RKO (cell line): Measurements from ENCODE around the gene KCNN4.
"Not testable (repeated sequence)": the region's sequence is repeated elsewhere in the genome, so short reads cannot be mapped to it uniquely, and the experiment has no call there.

Source experiments
- DNase-seq: peaks from one replicate; pipeline ENCODE4 v3.0.0-alpha.2; 2016; ENCODE audit warnings: low spot score

The KCNN4 gene

DNA sequence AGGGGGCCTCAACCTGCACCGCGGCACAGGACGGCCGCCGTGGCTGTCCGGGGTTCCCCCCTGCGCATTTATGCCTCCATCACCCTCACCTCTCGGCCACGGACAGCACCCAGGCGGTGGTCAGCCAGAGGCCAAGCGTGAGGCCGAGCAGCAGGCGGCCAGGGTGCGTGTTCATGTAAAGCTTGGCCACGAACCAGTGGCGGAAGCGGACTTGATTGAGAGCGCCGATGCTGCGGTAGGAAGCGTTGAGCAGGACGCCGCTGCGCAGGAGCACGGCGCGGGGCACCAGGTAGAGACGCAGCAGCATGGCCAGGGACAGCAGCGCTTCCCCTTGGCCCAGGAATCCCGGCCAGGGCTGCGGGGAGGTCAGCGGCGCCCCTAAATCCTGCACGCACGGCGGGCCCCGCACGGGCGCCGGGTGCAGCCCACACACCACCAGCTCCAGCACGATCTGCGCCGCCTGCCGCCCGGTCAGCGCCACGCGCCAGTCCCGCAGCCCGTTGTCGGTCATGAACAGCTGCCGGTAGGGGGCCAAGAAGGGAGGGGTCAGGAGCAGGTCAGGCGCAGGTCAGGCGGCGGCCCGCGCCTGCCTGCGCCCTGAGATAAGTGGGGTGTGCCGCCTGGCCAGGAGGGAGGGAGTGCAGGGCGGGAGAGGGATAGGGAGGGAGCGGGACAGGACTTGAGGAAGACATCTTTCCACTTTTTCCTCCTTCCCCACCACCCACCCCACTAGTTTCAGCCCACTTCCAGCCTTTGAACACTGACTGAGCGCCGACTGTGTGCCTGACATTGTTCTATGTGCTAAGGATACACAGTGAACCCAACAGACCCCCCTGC lies 6.5 kb downstream of the KCNN4 start:
- no peak for DNase-seq

- no peak for DNase-seq
Observed at GRCh38 chr19:43773725-43774102, 7.1 kb downstream of the KCNN4 start.

DNA sequence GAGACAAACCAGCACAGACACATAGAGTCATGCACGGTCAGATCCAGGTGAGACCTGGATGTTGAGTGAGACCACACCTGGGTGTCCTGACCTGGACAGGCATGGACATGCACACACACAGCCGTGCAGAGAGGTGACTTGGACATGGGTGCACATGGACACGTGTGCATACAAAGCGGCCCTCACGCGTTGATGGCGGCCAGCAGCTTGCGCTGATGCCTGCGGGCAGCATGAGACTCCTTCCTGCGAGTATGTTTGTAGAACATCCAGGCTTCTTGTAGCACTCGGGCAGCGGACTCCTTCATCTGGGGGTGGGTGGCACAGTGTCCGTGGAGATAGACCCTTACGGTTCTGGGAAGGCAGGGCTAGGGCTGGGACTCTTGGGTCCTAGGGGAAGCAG lies 11.5 kb downstream of the KCNN4 start:
- no peak for DNase-seq

- no peak for DNase-seq
Observed at GRCh38 chr19:43768273-43769050, 12.3 kb downstream of the KCNN4 start.

DNA sequence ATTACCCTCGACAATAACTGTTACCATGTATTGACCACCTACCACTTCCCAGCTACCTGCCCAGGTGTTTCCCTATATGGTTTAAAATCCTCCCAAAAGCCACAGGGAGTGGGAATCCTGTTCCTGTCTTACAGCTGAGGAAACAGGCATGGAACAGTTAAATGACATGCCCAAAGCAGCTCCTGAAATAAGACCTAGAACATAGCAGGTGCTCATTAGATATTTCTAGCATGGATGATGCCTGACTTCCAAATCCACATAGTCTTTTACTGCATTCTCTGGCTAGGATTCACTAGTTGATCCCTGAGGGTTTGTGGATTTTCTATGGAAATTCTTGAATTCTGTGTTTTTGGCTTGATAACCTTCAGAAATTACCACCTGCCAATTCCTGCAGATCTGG lies 13.0 kb downstream of the KCNN4 start:
- DNase-seq, result no peak

- DNase-seq, result no peak
Observed at GRCh38 chr19:43767316-43767715, 13.5 kb downstream of the KCNN4 start.

- no peak for DNase-seq
Observed at GRCh38 chr19:43766755-43767043, 14.1 kb downstream of the KCNN4 start.

DNA sequence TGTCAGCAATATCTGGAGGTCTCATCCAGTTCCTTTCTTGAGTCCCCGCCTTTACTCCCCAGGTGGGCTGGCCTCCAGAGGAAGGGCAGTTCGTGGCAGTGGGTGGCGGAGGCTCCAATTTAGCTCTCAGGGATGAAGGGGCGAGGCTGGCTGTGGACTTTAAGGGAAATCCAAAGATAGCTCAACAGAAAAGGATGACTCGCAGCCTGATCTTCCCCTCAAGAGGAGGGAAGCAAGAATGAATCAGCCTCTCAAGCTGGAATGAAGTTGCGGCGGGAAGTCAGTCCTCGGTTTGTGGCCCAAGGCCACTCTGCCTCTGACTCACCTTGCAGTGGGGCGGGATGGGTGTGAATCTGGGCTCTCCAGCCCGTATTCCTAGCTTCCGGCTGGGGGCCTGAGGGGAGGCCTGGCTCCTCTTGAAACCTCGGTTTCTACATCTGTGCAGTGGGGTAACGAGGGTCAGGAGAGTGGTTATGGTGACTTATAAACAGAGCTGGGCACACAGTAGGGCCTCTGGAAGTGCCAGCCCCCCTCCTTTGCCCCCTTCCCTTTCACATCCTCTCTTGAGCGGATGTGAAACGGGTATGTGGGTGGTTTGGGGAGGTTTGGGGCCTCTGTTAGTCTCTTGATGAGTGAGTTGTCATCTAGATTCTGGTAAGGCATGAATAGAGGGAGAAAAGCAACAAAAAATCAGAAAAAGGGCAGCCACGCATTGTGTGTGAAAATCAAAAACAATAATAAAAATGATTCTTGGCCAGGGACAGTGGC lies 15.5 kb downstream of the KCNN4 start:
- peak; percentile 99 for DNase-seq

DNA sequence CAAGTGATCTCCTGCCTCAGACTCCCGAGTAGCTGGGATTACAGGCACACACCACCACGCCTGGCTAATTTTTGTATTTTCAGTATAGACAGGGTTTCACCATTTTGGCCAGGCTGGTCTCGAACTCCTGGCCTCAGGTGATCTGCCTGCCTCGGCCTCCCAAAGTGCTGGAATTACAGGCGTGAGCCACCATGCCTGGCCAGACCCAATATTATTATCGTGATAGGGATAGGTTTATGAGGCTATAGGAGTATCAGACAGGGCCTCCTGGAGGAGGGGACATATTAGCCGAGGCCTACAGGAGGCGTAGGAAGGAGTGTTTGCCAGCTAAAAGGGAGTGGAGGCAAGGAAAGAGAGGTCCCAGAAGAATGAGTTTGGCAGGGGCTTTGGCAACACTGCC lies 16.1 kb downstream of the KCNN4 start:
- DNase-seq, result not testable (repeated sequence)

GRCh38 chr19:43763473-43763939 lies 17.3 kb downstream of the KCNN4 start:
- peak; percentile 54 for DNase-seq

- no peak for DNase-seq
Observed at GRCh38 chr19:43762814-43763213, 18.0 kb downstream of the KCNN4 start.

DNA sequence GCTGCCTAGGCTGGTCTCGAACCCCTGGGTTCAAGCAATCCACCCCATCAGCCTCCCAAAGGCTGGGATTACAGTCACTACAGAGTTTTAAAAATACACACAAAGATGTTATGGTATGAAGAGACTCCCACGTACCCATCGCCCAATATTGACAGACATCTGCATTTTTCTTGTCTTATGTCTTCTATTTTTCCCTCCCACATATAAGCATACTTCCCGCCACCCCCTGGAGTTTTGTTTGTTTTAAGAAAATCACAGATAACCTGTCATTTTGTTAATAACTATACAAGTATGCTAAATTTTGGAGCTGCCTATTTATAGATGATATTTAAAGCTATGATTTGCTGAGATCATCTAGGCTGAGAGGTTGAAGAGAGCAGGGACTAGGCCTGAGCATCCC lies 19.8 kb downstream of the KCNN4 start:
- no peak for DNase-seq

DNA sequence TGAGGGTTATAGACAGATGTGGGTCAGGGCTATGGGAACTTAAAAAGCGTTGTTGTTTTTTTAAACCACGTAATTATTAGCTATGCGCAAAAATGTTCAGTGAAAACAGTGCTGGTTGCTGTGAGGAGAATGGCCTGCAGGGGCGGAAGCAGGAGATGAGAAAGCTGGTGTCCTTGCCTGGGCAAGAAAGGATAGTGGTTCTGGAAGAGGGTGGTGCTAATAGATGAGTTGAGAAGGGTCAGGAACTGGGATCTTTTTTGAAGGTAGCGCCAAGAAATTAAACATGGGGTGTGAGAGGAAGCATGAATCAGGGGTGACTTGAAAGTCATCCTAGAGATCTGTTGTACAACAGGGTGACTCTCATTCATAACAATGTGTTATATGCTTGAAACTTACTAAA lies 21.3 kb downstream of the KCNN4 start:
- peak; percentile 97 for DNase-seq

GRCh38 chr19:43755256-43755801 lies 25.4 kb downstream of the KCNN4 start:
- peak; percentile 88 for DNase-seq

- DNase-seq, result peak; percentile 95
Observed at GRCh38 chr19:43754503-43755255, 26.1 kb downstream of the KCNN4 start, which contains the start of gene SMG9. Gene SMG9 (minus strand): TSS chr19:43754962. CDS start chr19:43750741, 4,221 bp downstream.

DNA sequence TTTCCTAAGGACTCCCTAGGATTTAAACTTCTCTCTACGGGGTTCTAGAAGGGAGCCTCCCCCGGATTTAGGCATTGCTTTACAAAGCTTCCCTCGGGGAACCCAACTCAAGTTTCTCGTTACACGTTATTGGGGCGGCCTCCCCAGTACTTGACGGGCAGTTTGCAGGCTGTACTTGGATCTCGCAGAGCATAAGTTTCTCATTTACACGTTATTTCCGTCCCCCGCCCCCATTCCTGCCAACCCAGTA lies 26.6 kb downstream of the KCNN4 start:
- no peak for DNase-seq

DNA sequence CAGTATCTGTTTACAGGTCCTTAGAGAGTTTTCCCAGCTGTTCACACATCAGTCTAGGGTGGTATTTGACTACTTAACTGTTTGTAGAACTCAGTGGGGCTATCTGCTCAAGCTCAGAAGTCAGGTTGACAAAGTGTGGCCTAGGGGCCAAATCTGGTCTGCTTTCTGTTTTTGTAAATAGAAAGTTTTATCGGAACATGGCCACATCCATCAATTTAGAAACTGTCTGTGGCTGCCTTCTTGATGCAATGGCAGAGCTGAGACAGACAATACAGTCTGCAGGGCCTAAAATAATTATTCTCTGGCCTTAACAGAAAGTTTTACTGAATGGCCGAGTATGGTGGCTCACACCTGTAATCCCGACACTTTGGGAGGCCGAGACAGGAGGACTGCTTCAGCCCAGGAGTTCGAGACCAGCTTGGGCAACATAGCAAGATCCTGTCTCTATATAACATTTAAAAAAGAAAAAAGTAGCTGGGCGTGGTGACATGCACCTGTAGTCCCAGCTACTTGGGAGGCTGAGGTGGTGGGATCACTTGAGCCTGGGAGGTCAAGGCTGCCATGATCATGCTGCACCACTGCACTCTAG lies 28.4 kb downstream of the KCNN4 start:
- no peak for DNase-seq

DNA sequence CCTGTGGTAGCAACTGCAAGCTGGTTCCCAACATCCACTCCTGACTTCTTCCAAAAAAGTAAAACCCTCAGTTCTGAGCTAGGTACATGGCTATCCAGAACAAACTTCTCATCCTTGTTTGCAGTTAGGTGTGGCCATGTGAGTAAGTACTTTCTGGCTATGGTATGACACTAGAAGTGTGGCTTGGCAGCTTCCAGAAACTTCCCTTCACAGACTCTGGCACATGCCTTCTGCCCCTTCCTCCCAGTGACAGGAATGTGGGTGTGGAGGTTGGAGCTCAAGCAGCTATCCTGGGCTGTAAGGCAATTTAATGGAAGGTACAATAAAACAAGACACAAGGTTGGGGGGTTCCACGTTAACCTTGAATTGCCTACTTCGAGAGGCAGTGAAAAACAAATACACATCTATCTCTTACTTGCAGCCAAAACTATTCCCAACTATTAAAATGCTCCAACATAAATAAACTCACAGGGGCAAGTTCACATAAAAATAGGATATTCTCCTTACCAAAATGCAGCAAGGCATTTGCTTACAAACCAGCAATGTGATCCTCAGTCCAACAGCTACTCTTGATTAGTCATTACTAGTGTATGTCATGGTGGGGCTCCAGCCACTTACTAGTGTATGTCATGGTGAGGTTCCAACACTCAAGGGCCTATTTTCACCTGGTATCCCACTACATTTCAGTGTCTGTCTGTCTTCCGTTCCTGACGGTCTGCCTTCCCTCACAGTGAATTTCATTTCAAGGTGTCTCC lies 29.1 kb downstream of the KCNN4 start:
- DNase-seq, result peak; percentile 57

- no peak for DNase-seq
Observed at GRCh38 chr19:43749898-43750297, 30.9 kb downstream of the KCNN4 start.

GRCh38 chr19:43749152-43749551 lies 31.6 kb downstream of the KCNN4 start:
- no peak for DNase-seq

GRCh38 chr19:43748685-43749084 lies 32.1 kb downstream of the KCNN4 start:
- DNase-seq, result no peak
